ENCODE results near the gene DNMT1. TPM values are rescaled to one million over a fixed set of nuclear protein-coding genes. Genes with fewer than 3 reads are reported as not detected.

The DNMT1 gene
- polyA plus RNA-seq, 3 donors: 17.6 to 72.5 (median 19.0) TPM

GRCh38 chr19:10231612-10232228, 37.0 kb upstream of the DNMT1 start:
- no peaks in the 10 kb centered on the region for H3K9me3 Mint-ChIP-seq
- no peaks in the 10 kb centered on the region for H3K36me3 ChIP-seq (replicated peaks in 1 of 2; ENCODE audit: control insufficient read depth in 1 of 2, insufficient read depth in 2 of 2, low read length in 2 of 2)
- peak overlapping the region; percentile 87 for H2AFZ ChIP-seq (ENCODE audit: insufficient read depth, low read depth, low read length, poor library complexity, severe bottlenecking)
- no peaks in the 10 kb centered on the region for H3K36me3 Mint-ChIP-seq
- no peak for TF ChIP-seq CTCF (IDR thresholded peaks at IDR 0.05)
- 81% methylated on average over 7 of the region's 8 CpGs for WGBS (ENCODE audit: insufficient coverage)
- peak overlapping the region; percentile 88 for H3K4me2 ChIP-seq (replicated peaks; ENCODE audit: extremely low read depth, low read length, poor library complexity, severe bottlenecking)
- peak overlapping the region in 2 of 7 donors; percentile 36 to 77 for H3K27ac Mint-ChIP-seq
- H3K27me3 ChIP-seq (ENCODE audit: control insufficient read depth in 2 of 2, insufficient read depth in 2 of 2, low read length in 2 of 2): peaks cover 0 to 18% of the 10 kb centered on the region in 2 donors
- no peaks in the 10 kb centered on the region for H4K20me1 ChIP-seq (ENCODE audit: insufficient read depth, low read length)
- peaks cover 0 to 6% of the 10 kb centered on the region in 2 donors for H3K9me3 ChIP-seq (replicated peaks in 1 of 2; ENCODE audit: control insufficient read depth in 1 of 2, insufficient read depth in 1 of 2, low read length in 2 of 2)
- H3K4me1 ChIP-seq (ENCODE audit: control insufficient read depth in 1 of 2, insufficient read depth in 2 of 2, low read length in 2 of 2): peaks cover 27 to 46% of the 10 kb centered on the region in 2 donors
- peak overlapping the region; percentile 70 to 71 for H3K4me3 Mint-ChIP-seq
- DNase-seq: no peak
- peak overlapping the region; percentile 81 for H3K9ac ChIP-seq (ENCODE audit: insufficient read depth, low read length, poor library complexity, severe bottlenecking)
- no peaks in the 10 kb centered on the region for H3K79me2 ChIP-seq (ENCODE audit: insufficient read depth, low read length)
- H3K27me3 Mint-ChIP-seq (ENCODE audit: low read depth in 3 of 3): peaks cover 9 to 31% (median 30%) of the 10 kb centered on the region in 3 donors
- H3K4me1 Mint-ChIP-seq: peaks cover 27% of the 10 kb centered on the region
- H3K4me3 ChIP-seq (replicated peaks in 1 of 3; ENCODE audit: low read depth in 2 of 3, low read length in 3 of 3): peak overlapping the region; percentile 69 to 89 (median 80)
- H3K27ac ChIP-seq (ENCODE audit: low read depth in 1 of 2, low read length in 2 of 2): no peak overlapping the region
- intact Hi-C loops (cut with micrococcal nuclease): no loop called here

- H3K4me1 Mint-ChIP-seq: peaks cover 20% of the 10 kb centered on the region
- H4K20me1 ChIP-seq (ENCODE audit: insufficient read depth, low read length): no peaks in the 10 kb centered on the region
- peaks cover 9 to 31% (median 28%) of the 10 kb centered on the region in 3 donors for H3K27me3 Mint-ChIP-seq (ENCODE audit: low read depth in 3 of 3)
- H2AFZ ChIP-seq (ENCODE audit: insufficient read depth, low read depth, low read length, poor library complexity, severe bottlenecking): peak within 1 kb of the TSS; percentile 87
- peak; percentile 36 to 51 (median 47) for DNase-seq
- no peaks in the 10 kb centered on the region for H3K79me2 ChIP-seq (ENCODE audit: insufficient read depth, low read length)
- H3K4me1 ChIP-seq (ENCODE audit: control insufficient read depth in 1 of 2, insufficient read depth in 2 of 2, low read length in 2 of 2): peaks cover 20 to 39% of the 10 kb centered on the region in 2 donors
- H3K27ac ChIP-seq (ENCODE audit: low read depth in 1 of 2, low read length in 2 of 2): peak within 1 kb of the TSS in 1 of 2 donors; percentile 72
- H3K4me3 Mint-ChIP-seq: peak within 1 kb of the TSS; percentile 88 to 92
- H3K36me3 Mint-ChIP-seq: no peaks in the 10 kb centered on the region
- peak within 1 kb of the TSS; percentile 69 to 89 (median 80) for H3K4me3 ChIP-seq (replicated peaks in 1 of 3; ENCODE audit: low read depth in 2 of 3, low read length in 3 of 3)
- TF ChIP-seq CTCF (IDR thresholded peaks at IDR 0.05): no peak
- H3K4me2 ChIP-seq (replicated peaks; ENCODE audit: extremely low read depth, low read length, poor library complexity, severe bottlenecking): peak within 1 kb of the TSS; percentile 88
- peaks cover 0 to 18% of the 10 kb centered on the region in 2 donors for H3K27me3 ChIP-seq (ENCODE audit: control insufficient read depth in 2 of 2, insufficient read depth in 2 of 2, low read length in 2 of 2)
- peak within 1 kb of the TSS; percentile 81 for H3K9ac ChIP-seq (ENCODE audit: insufficient read depth, low read length, poor library complexity, severe bottlenecking)
- intact Hi-C loops (cut with micrococcal nuclease): no loop called here
- no peaks in the 10 kb centered on the region for H3K36me3 ChIP-seq (replicated peaks in 1 of 2; ENCODE audit: control insufficient read depth in 1 of 2, insufficient read depth in 2 of 2, low read length in 2 of 2)
- H3K9me3 ChIP-seq (replicated peaks in 1 of 2; ENCODE audit: control insufficient read depth in 1 of 2, insufficient read depth in 1 of 2, low read length in 2 of 2): peaks cover 0 to 6% of the 10 kb centered on the region in 2 donors
- WGBS (ENCODE audit: insufficient coverage): under 1% methylated on average over 67 of the region's 73 CpGs
- peak within 1 kb of the TSS in 4 of 7 donors; percentile 30 to 77 (median 40) for H3K27ac Mint-ChIP-seq
- no peaks in the 10 kb centered on the region for H3K9me3 Mint-ChIP-seq
Measured at GRCh38 chr19:10230861-10231611, 36.3 kb upstream of the DNMT1 start, which contains the start of gene S1PR2. Gene S1PR2 (minus strand): TSS chr19:10231331. CDS start chr19:10224905, 6,426 bp downstream.

Measured in CD14-positive monocyte (primary cell).